WERI-Rb-1 (cell line): ENCODE measurements around the gene BOD1.

Source experiments
- DNase-seq: peaks from one replicate; pipeline ENCODE4 v3.0.0-alpha.2; 2020
- H3K27ac ChIP-seq: fragments of 250-450 bp; sonication (Bioruptor Pico); 2 replicates; pipeline ENCODE4 v1.5.1; 2020; ENCODE audit warnings: mild to moderate bottlenecking, moderate library complexity
- H3K27me3 ChIP-seq: fragments of 250-450 bp; sonication (Bioruptor Pico); 2 replicates; pipeline ENCODE4 v1.5.1; 2021; ENCODE audit warnings: mild to moderate bottlenecking, low read depth, moderate library complexity; ENCODE audit not compliant: insufficient read depth, severe bottlenecking
- H3K36me3 ChIP-seq: fragments of 250-450 bp; sonication (Bioruptor Pico); 2 replicates; pipeline ENCODE4 v1.5.1; 2020; ENCODE audit warnings: mild to moderate bottlenecking, moderate library complexity
- H3K4me3 ChIP-seq: 2 replicates; pipeline ENCODE4 v1.5.1; 2011; ENCODE audit warnings: low read depth, mild to moderate bottlenecking, control low read depth, low read length
- H3K9me3 ChIP-seq: fragments of 250-450 bp; sonication (Bioruptor Pico); 2 replicates; pipeline ENCODE4 v1.5.1; 2021; ENCODE audit warnings: mild to moderate bottlenecking, moderate library complexity; ENCODE audit not compliant: severe bottlenecking
- TF ChIP-seq, protein P1 (sequence below): IDR thresholded peaks from 2 replicates; pipeline ENCODE4 v1.5.1; 2011; ENCODE audit warnings: low read depth, mild to moderate bottlenecking, control low read depth, inconsistent platforms, low read length

The BOD1 gene

DNA sequence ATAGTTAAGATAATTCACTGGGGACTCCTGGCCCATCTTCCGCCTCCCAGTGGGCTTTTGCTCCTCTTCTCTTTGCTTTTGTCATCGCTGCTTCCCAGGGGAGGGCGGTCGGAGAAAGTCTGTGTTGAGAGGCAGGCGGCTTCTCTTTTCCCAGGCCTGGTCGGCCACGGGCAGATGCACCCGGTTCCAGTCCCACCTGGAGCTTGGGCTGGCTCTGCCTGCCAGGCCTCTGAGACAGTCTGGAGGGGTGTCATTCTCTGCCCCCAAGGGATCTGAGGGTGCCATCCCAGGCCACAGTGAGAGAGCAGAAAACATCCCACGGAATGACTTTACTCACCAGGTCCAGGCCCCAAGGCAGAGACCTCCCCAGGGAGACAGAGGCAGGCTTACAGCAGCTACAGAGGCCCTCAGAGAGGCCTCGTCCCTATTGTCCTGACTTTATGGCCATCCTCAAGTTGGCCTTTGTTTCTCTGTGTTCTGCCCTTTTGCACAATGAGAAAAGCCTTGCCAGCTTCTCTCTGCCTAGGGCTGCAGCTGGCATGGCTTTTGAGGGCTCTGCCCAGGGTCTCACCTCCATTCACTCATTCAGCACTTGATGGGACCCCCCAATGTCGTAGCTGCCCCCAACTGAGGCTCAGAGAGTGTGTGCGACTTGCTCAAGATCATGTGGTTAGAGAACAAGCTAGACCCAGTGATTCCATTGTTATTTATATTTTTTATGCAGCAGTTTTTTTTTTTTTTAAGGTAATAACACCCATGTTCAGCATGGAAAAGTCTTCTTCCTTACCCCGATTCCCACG is 44.2 kb upstream of the BOD1 start:
- Histone ChIP-seq H3K27me3 (no peaks in the 10 kb centered on the region), H3K9me3 (no peaks in the 10 kb centered on the region), H3K27ac (no peak overlapping the region), H3K36me3 (no peaks in the 10 kb centered on the region), H3K4me3 (no peak overlapping the region)
- DNase-seq: no peak
- TF ChIP-seq, protein P1, sequence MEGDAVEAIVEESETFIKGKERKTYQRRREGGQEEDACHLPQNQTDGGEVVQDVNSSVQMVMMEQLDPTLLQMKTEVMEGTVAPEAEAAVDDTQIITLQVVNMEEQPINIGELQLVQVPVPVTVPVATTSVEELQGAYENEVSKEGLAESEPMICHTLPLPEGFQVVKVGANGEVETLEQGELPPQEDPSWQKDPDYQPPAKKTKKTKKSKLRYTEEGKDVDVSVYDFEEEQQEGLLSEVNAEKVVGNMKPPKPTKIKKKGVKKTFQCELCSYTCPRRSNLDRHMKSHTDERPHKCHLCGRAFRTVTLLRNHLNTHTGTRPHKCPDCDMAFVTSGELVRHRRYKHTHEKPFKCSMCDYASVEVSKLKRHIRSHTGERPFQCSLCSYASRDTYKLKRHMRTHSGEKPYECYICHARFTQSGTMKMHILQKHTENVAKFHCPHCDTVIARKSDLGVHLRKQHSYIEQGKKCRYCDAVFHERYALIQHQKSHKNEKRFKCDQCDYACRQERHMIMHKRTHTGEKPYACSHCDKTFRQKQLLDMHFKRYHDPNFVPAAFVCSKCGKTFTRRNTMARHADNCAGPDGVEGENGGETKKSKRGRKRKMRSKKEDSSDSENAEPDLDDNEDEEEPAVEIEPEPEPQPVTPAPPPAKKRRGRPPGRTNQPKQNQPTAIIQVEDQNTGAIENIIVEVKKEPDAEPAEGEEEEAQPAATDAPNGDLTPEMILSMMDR: no peak

DNA sequence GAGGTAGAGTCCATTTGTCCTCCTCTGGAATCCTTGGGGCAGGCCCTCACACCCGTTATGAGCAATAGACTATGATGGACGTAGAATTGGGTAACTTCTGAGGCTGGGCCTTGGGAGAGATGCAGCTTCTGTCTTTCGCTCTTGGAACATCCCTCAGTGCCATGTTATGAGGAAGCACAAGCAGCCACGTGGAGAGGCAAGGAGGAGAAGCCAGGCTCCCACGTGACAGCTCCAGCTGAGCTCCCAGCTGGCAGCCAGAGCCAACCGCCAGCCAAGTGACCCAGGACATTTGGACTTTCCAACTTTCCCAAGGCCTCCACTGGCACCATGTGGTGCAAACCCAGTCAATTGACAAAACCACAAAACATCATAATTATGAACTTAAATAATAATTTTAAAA is 43.0 kb upstream of the BOD1 start:
- no peak for DNase-seq
- no peaks in the 10 kb centered on the region for H3K36me3 ChIP-seq
- TF ChIP-seq, protein P1: no peak

DNA sequence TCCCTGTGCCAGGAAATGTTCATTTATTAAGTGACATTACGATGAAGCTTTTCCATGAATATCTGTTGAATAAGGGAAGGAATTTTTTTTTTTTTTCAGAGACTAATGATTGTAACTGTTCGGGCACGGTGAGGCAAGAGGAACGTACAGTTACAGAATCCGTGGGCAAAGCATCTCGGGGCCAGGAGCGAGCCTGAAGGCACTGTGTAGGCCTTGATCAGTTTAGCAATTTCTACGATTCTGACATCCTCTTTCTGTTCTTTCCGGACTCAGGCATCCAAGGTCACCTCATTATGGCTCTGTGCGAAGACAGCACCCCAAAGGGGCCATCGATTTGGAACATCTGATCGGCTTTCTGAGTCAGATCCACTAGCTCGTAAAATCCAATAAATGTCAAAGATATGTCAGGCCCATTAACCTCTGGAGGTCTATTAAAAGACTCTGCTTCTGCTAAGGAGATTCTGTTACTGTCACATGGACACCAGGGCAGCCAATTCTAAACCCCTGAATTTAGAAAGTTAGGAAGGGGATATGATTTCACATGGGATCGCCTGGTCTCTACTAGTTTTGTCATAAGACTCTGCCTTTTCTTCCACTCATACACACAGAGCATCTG is 41.4 kb upstream of the BOD1 start:
- no peak for DNase-seq
- TF ChIP-seq, protein P1: no peak
- Histone ChIP-seq H3K27ac (no peak overlapping the region), H3K4me3 (no peak overlapping the region), H3K27me3 (no peaks in the 10 kb centered on the region), H3K9me3 (peaks cover 6% of the 10 kb centered on the region), H3K36me3 (no peaks in the 10 kb centered on the region)

More for the DNA sequence above, 43.0 kb upstream of the BOD1 start:
- Histone ChIP-seq H3K27me3 (no peaks in the 10 kb centered on the region), H3K4me3 (no peak overlapping the region), H3K9me3 (no peaks in the 10 kb centered on the region), H3K27ac (no peak overlapping the region)

- Histone ChIP-seq H3K4me3 (no peak overlapping the region), H3K27ac (no peak overlapping the region), H3K27me3 (no peaks in the 10 kb centered on the region), H3K9me3 (peaks cover 6% of the 10 kb centered on the region), H3K36me3 (no peaks in the 10 kb centered on the region)
- DNase-seq: no peak
- TF ChIP-seq, protein P1: no peak
Measured at GRCh38 chr5:173655196-173655797, 38.8 kb upstream of the BOD1 start.

GRCh38 chr5:173653822-173654523 is 37.5 kb upstream of the BOD1 start:
- TF ChIP-seq, protein P1: no peak
- Histone ChIP-seq H3K27me3 (no peaks in the 10 kb centered on the region), H3K4me3 (no peak overlapping the region), H3K27ac (no peak overlapping the region), H3K36me3 (no peaks in the 10 kb centered on the region), H3K9me3 (peaks cover 6% of the 10 kb centered on the region)
- no peak for DNase-seq
